Smooth muscle cell (in vitro differentiated cells): Measurements from ENCODE around the gene XRCC3. TPM values are rescaled to one million over a fixed set of nuclear protein-coding genes. Genes with fewer than 3 reads are reported as not detected.

Source experiments
- DNase-seq: peaks from one replicate; lab custom pipeline; 2025; ENCODE audit not compliant: unreplicated experiment; lab: John Stamatoyannopoulos, UW
- H2AFZ ChIP-seq: fragments of 200-600 bp; sonication (generic); 2 replicates; pipeline ENCODE4 v1.6.0; 2016; ENCODE audit warnings: antibody characterized with exemption, low read depth, mild to moderate bottlenecking
- H3F3A ChIP-seq: fragments of 200-600 bp; sonication (generic); 2 replicates; pipeline ENCODE4 v1.6.0; 2017; ENCODE audit warnings: antibody characterized with exemption, low read depth
- H3K27ac ChIP-seq: fragments of 200-600 bp; sonication (generic); 2 replicates; pipeline ENCODE4 v1.5.1; 2016; ENCODE audit warnings: low read depth, mild to moderate bottlenecking
- H3K27me3 ChIP-seq: fragments of 200-600 bp; sonication (generic); 2 replicates; pipeline ENCODE4 v1.6.1; 2016; ENCODE audit warnings: low read depth, mild to moderate bottlenecking
- H3K36me3 ChIP-seq: fragments of 200-600 bp; sonication (generic); 2 replicates; pipeline ENCODE4 v1.5.1; 2016; ENCODE audit warnings: low read depth
- H3K4me1 ChIP-seq: fragments of 200-600 bp; sonication (generic); 2 replicates; pipeline ENCODE4 v1.5.1; 2016; ENCODE audit warnings: low read depth
- H3K4me2 ChIP-seq: fragments of 200-600 bp; sonication (generic); 2 replicates; pipeline ENCODE4 v1.6.0; 2016; ENCODE audit warnings: mild to moderate bottlenecking
- H3K4me3 ChIP-seq: fragments of 200-600 bp; sonication (generic); 2 replicates; pipeline ENCODE4 v1.5.1; 2016; ENCODE audit warnings: mild to moderate bottlenecking
- H3K79me2 ChIP-seq: fragments of 200-600 bp; sonication (generic); 2 replicates; pipeline ENCODE4 v1.6.0; 2016; ENCODE audit warnings: low read depth, mild to moderate bottlenecking
- H3K9ac ChIP-seq: fragments of 200-600 bp; sonication (generic); 2 replicates; pipeline ENCODE4 v1.6.0; 2016; ENCODE audit warnings: low read depth
- H3K9me3 ChIP-seq: fragments of 200-600 bp; sonication (generic); replicated peaks from 2 replicates; pipeline ENCODE4 v1.5.1; 2016; ENCODE audit warnings: low read depth
- H4K20me1 ChIP-seq: fragments of 200-600 bp; sonication (generic); 2 replicates; pipeline ENCODE4 v1.6.0; 2016; ENCODE audit warnings: low read depth
- WGBS: methylation state at CpG from one replicate; pipeline ENCODE4 v1.1.7; 2016; ENCODE audit warnings: low lambda C conversion rate; 5-methylcytosine and 5-hydroxymethylcytosine counted together
- polyA plus RNA-seq: library from polyadenylated mRNA; unstranded; fragments of >200 nt; fragmentation: Nextera tagmentation; extraction: Ambion mirVana; gene quantifications from 2 replicates; pipeline ENCODE4 v1.2.1, GENCODE V29; 2016
- total RNA-seq: library from RNA; depleted of rRNA; stranded (reverse); fragments of >200 nt; gene quantifications from 2 replicates; pipeline ENCODE4 v1.2.3, GENCODE V29; 2014
- TF ChIP-seq, protein P1 (sequence below): fragments of 200-600 bp; sonication (generic); IDR thresholded peaks from 2 replicates; pipeline ENCODE4 v1.5.1; 2017; ENCODE audit warnings: borderline replicate concordance, mild to moderate bottlenecking, antibody characterized with exemption; ENCODE audit not compliant: insufficient read depth, poor library complexity, severe bottlenecking

Gene XRCC3
- total and polyA plus RNA-seq, 2 experiments from 2014 or later: 8.3 to 10.5 TPM

DNA sequence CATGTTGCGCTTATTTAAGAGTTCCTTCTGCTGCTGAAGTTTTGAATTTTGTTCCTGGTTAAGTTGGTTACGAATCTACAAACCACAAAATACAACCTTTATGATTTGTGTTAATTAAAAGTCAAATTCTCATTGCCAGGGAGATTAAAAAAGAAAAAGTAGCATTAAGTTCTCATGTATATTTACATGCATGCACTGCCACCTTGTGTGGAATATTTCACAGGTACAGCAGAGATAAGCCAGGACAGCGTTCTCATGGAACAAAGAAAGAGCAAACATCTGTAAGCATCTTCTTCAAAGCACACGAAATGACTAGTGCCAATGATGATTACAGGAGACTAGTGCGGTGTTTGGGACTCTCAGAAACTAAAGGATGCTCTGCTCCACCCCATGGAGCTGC, 34.6 kb upstream of the XRCC3 start:
- WGBS: 90% methylated on average over 5 of the region's 5 CpGs
- no peak overlapping the region for H3K4me2 ChIP-seq
- no peak for DNase-seq

DNA sequence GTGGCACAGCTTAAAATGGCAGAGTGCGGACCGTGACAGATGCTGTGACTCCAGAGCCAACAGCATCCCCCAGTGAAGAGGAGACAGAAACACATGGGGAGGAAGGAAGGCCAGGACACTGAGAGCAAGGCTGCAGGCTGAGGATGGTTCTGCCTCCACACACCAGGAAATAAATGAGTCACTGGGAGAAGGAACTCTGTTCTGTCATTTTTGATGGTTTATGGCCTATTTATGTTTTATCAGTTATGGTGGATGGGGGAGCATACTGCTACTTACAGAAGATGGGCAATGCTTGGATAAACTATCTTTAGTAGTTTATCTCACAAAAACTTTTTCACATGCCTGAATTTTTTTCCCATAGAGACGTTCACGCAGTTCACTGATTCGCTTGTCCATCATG, 34.2 kb upstream of the XRCC3 start:
- H3K4me1 ChIP-seq: no peaks in the 10 kb centered on the region
- no peak overlapping the region for H3K27ac ChIP-seq
- H3K9ac ChIP-seq: no peak overlapping the region
- no peaks in the 10 kb centered on the region for H3K9me3 ChIP-seq
- H3F3A ChIP-seq: no peaks in the 10 kb centered on the region
- DNase-seq: no peak
- no peaks in the 10 kb centered on the region for H3K27me3 ChIP-seq
- no peak overlapping the region for H3K4me2 ChIP-seq
- TF ChIP-seq, protein P1, sequence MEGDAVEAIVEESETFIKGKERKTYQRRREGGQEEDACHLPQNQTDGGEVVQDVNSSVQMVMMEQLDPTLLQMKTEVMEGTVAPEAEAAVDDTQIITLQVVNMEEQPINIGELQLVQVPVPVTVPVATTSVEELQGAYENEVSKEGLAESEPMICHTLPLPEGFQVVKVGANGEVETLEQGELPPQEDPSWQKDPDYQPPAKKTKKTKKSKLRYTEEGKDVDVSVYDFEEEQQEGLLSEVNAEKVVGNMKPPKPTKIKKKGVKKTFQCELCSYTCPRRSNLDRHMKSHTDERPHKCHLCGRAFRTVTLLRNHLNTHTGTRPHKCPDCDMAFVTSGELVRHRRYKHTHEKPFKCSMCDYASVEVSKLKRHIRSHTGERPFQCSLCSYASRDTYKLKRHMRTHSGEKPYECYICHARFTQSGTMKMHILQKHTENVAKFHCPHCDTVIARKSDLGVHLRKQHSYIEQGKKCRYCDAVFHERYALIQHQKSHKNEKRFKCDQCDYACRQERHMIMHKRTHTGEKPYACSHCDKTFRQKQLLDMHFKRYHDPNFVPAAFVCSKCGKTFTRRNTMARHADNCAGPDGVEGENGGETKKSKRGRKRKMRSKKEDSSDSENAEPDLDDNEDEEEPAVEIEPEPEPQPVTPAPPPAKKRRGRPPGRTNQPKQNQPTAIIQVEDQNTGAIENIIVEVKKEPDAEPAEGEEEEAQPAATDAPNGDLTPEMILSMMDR: no peak
- H3K36me3 ChIP-seq: no peaks in the 10 kb centered on the region
- no peak overlapping the region for H2AFZ ChIP-seq
- H4K20me1 ChIP-seq: no peaks in the 10 kb centered on the region
- WGBS: 91% methylated on average over 5 of the region's 5 CpGs
- no peak overlapping the region for H3K4me3 ChIP-seq
- H3K79me2 ChIP-seq: no peaks in the 10 kb centered on the region

More for the DNA sequence above, 34.6 kb upstream of the XRCC3 start:
- no peaks in the 10 kb centered on the region for H3K36me3 ChIP-seq
- no peaks in the 10 kb centered on the region for H3K4me1 ChIP-seq
- H3F3A ChIP-seq: no peaks in the 10 kb centered on the region
- no peak overlapping the region for H3K4me3 ChIP-seq
- no peak overlapping the region for H3K9ac ChIP-seq
- no peak overlapping the region for H2AFZ ChIP-seq
- H3K9me3 ChIP-seq: no peaks in the 10 kb centered on the region
- H4K20me1 ChIP-seq: no peaks in the 10 kb centered on the region
- no peaks in the 10 kb centered on the region for H3K79me2 ChIP-seq
- H3K27me3 ChIP-seq: no peaks in the 10 kb centered on the region
- TF ChIP-seq, protein P1: no peak
- H3K27ac ChIP-seq: no peak overlapping the region

DNA sequence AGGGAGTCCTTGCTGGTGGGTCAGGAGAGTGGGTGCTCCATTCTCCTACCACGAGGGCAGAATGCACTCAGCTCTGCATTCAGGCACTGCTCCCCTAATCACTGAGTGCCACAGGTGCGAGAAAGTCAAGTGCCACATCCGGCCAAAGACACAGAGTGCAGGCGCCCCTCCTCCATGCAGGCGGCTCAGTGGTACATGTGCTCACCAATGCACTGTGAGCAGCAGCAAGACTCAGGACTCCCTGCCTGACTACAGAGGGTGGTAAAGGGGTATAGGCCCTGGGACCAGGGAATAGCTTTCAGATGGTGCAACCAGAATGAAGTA, 33.2 kb upstream of the XRCC3 start:
- DNase-seq: no peak
- Histone ChIP-seq H3K27me3 (no peaks in the 10 kb centered on the region), H4K20me1 (no peaks in the 10 kb centered on the region), H3K36me3 (no peaks in the 10 kb centered on the region), H3K9me3 (no peaks in the 10 kb centered on the region), H3K4me2 (no peak overlapping the region), H3K27ac (no peak overlapping the region), H2AFZ (no peak overlapping the region), H3K79me2 (no peaks in the 10 kb centered on the region), H3K9ac (no peak overlapping the region), H3K4me3 (no peak overlapping the region), H3F3A (no peaks in the 10 kb centered on the region), H3K4me1 (no peaks in the 10 kb centered on the region)
- TF ChIP-seq, protein P1: no peak
- 96% methylated on average over 5 of the region's 5 CpGs for WGBS

DNA sequence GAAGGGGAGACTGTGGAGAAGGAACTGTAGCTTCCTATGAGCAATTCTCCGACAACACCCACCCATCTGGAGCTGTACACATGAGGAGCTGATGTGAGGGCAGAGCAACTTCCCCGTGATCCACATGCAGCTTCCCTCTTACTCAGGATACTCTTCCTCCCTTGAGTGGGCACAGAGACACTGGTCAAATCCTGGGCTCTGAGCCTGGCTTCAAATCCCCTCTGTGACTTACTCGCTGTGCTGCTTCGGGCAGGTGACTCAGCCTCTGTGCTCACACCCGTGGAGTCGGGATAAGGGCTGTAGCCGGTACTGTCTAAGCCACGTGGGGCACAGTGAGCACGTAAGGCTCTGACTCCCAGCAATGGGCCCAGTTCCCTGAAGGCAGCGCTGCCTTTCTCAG, 31.4 kb upstream of the XRCC3 start:
- no peak overlapping the region for H3K4me3 ChIP-seq
- H3F3A ChIP-seq: no peaks in the 10 kb centered on the region
- H3K9me3 ChIP-seq: no peaks in the 10 kb centered on the region
- WGBS: 63% methylated on average over 10 of the region's 10 CpGs
- H3K9ac ChIP-seq: no peak overlapping the region
- no peak overlapping the region for H3K4me2 ChIP-seq
- DNase-seq: no peak
- H4K20me1 ChIP-seq: no peaks in the 10 kb centered on the region
- H3K79me2 ChIP-seq: no peaks in the 10 kb centered on the region
- TF ChIP-seq, protein P1: no peak
- no peak overlapping the region for H2AFZ ChIP-seq
- H3K4me1 ChIP-seq: no peaks in the 10 kb centered on the region
- H3K36me3 ChIP-seq: no peaks in the 10 kb centered on the region
- no peak overlapping the region for H3K27ac ChIP-seq
- H3K27me3 ChIP-seq: no peaks in the 10 kb centered on the region
